ENCODE data around the gene HNRNPL.

DNA sequence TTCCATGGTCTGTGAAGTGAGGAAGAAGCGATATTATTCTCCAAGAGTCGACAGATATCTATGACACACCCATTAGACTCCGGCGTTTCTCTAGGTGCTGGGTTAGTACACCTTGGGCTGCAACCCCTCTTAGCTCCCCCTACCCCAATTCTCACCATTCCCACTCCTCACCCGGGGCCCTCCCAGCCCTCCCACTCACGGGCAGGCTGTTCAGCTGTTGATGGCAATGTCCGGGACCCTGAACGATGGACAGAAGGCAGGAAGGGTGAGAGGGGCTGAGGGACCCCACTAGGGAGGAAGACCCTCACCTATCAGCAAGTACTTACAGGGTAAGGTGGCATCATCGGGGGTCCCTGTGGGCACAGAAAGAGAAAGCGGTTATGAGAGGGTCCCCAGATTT is 46.2 kb downstream of the HNRNPL start:
- no peak for TF ChIP-seq POLR2A (IDR thresholded peaks at IDR 0.05; ENCODE audit: low read length)
- TF ChIP-seq GATA1 (IDR thresholded peaks at IDR 0.05; ENCODE audit: low read depth, low read length) = no peak
